Mononuclear cell (primary cell): ENCODE data around the gene ARHGAP22. TPM values are rescaled to one million over a fixed set of nuclear protein-coding genes. Genes with fewer than 3 reads are reported as not detected.
"Not testable (repeated sequence)": the region's sequence is repeated elsewhere in the genome, so short reads cannot be mapped to it uniquely, and the experiment has no call there.

Experiments used
- H3K27me3 ChIP-seq: 2 replicates; pipeline ENCODE4 v1.6.0; 2011; ENCODE audit warnings: low read length, control low read depth; ENCODE audit not compliant: insufficient read depth
- H3K4me1 ChIP-seq: 2 replicates; pipeline ENCODE4 v1.5.1; 2011; ENCODE audit warnings: mild to moderate bottlenecking, low read length, control low read depth; ENCODE audit not compliant: insufficient read depth
- H3K4me3 ChIP-seq: 2 replicates; pipeline ENCODE4 v1.5.1; 2011; ENCODE audit warnings: mild to moderate bottlenecking, low read length, moderate library complexity
- H3K9me3 ChIP-seq: 2 replicates; pipeline ENCODE4 v1.5.1; 2011; ENCODE audit warnings: low read depth, mild to moderate bottlenecking, control low read depth, low read length
- total RNA-seq: library from RNA; depleted of rRNA; stranded (reverse); fragments of >200 nt; gene quantifications from one replicate; pipeline ENCODE4 v1.2.3, GENCODE V29; 2012

The ARHGAP22 gene
- total RNA-seq: 1.2 TPM

DNA sequence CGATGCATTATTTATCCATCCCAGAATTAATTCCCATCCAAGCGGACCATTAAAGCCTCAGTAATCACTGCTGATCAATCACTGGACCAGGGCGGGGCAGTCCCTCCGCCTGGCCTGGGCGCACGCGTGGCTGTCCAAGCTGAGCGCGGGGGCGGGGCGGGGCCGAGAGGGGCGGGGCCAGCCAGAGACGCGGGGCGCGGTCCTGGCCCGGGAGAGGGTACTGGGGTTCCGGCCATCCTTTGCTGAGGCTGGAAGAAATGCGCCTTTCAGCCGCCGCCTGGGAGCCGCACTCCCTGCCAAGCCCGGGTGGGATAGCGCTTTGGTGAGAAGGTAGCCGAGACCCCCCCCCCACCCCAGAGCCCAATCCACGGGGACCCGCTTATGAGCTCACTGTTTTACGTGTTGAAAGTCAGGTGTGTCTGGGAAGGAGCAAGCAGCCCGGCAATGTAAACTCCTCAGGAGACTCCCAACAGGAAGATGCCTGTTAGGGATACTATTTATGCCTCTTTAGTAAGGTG lies at the start of gene ARHGAP22:
TSS of gene ARHGAP22 (minus strand) at position 83 of the 518 bp plus-strand sequence. CDS start 277 bp downstream, outside the sequence.
- Histone ChIP-seq H3K4me3 (peak within 1 kb of the TSS; percentile 26), H3K27me3 (peaks cover 12% of the 10 kb centered on the region), H3K4me1 (peaks cover 48% of the 10 kb centered on the region), H3K9me3 (no peaks in the 10 kb centered on the region)

DNA sequence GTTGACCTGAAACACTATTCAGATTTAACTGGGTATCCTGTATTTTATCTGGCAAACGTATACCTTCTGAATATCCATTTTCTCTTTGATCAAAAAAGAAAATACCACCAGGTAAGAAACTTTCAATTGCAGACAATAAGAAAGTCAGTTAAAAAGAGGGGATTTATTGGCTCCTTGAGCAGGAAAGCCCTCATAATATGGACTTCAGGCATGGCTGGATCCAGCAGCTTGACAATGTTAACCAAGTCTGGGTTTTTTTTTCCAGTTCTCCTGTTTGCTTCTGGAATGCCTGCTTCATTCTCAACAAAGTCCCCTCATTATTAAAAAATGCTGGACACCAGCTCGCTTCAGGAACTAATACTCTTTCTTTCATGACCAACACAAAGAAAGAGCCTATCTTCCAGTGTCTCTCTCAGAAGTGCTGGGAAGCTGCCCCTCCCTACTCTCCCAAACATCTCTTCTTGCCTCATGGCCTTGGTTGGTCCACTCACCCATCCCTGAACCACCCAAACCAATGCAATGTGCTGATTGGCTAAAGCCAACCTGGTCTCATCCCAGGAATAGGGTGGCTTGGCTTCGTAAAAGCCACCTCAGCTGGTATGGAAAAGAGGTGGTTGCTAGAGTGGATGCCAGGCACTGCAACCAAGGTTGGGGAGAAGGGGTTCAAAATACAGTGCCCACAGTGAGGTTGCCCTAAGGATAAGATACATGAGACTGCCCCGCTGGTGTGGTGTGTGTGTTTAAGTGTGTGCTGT lies 49.2 kb upstream of the ARHGAP22 start:
- Histone ChIP-seq H3K4me1 (peaks cover 33% of the 10 kb centered on the region), H3K4me3 (no peak overlapping the region), H3K9me3 (no peaks in the 10 kb centered on the region), H3K27me3 (peaks cover 3% of the 10 kb centered on the region)

DNA sequence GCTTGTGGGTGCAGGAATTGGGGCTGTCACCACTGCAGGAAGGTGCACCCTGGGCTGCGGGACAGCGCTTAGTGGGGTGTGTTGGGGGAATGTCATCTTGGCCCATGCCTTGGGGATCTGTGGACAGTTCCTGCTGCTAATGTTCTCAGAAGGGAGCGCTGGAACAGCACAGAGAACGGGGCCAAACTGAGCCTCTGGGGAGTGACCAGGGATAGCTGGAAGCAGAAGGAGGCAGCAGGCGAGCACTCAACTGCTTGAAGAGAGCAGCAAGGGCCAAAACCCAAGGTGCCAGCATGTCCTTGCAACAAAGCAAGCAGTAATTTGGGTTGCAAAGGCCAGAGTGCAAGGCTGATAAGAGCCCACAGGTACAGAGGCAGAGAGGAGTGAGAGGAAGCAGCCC lies 48.5 kb upstream of the ARHGAP22 start:
- H3K4me3 ChIP-seq: no peak overlapping the region
- peaks cover 33% of the 10 kb centered on the region for H3K4me1 ChIP-seq
- H3K9me3 ChIP-seq: no peaks in the 10 kb centered on the region
- peaks cover 3% of the 10 kb centered on the region for H3K27me3 ChIP-seq

DNA sequence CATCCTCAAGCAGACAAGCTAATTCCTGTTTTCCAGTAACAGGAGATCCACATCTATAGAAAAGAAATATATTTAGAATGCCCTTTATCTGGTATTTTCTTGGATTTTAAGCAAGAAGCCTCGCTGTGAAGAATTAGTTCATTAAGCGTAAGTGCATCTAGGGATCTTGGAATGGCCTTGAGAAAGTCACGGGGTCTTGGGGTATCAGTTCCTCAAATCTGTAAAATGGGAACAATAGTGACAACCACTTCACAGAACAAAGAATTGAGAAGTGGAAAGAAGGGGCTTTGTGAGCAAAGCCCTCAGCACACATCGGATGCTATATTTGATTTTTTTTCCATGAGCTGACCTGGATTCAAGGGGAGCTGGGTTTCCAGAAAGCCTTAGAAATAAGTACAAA lies 47.5 kb upstream of the ARHGAP22 start:
- H3K27me3 ChIP-seq: peaks cover 3% of the 10 kb centered on the region
- H3K4me1 ChIP-seq: peaks cover 33% of the 10 kb centered on the region
- no peaks in the 10 kb centered on the region for H3K9me3 ChIP-seq
- H3K4me3 ChIP-seq: no peak overlapping the region

DNA sequence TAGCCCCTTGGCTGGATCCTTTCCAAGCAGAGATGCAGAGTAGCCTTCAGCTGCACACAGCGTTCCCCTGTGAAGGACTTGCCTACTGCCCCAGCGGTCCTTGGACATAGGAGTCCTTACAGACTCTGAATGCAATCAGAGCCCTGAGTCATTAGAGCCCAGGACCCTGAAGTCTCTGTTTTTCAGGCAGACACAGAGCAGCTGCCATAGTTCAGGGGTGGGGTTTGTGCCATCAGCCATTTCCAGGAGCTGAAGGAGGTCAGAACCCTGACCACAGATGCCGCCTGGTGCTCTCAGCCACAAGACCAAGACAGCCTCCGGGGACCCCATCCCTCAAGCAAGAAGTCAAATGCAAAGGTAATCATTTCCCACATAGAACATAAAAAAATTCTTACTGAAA lies 47.0 kb upstream of the ARHGAP22 start:
- Histone ChIP-seq H3K4me3 (no peak overlapping the region), H3K9me3 (no peaks in the 10 kb centered on the region), H3K4me1 (peaks cover 31% of the 10 kb centered on the region), H3K27me3 (peaks cover 3% of the 10 kb centered on the region)

- no peak overlapping the region for H3K4me3 ChIP-seq
- no peaks in the 10 kb centered on the region for H3K9me3 ChIP-seq
- peaks cover 3% of the 10 kb centered on the region for H3K27me3 ChIP-seq
- peaks cover 26% of the 10 kb centered on the region for H3K4me1 ChIP-seq
Measured at GRCh38 chr10:48651293-48651692, 46.4 kb upstream of the ARHGAP22 start.

DNA sequence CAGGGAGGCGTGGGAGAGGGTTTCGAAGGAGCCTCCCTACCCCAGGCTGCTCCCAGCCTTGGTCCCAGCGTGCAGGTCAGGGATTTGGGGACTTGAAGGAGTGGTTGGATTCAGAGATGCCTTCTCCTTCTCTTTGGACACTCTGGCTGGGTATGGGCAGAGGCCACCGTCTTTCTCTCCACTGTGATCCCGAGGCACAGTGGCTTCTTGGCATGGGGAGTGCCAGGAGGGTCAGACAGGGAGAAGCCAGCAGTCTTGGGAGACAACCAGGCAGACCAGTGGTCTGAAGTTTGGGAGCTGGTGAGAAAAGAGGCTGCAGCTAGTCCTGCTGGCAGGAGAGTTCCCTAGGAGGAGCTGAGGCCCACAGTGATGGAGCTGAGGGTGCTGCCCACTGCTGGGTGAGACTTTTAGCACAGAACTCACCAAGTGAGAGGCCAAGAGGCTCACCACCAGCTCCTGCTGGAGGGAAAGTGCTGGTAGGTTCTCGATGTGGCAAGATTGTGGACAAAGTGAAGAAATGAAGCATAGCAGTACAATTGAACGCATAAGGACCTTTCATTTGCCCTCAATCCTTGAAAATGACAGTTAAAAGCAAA lies 44.6 kb upstream of the ARHGAP22 start:
- Histone ChIP-seq H3K27me3 (peaks cover 6% of the 10 kb centered on the region), H3K4me3 (no peak overlapping the region), H3K4me1 (peaks cover 11% of the 10 kb centered on the region), H3K9me3 (no peaks in the 10 kb centered on the region)

GRCh38 chr10:48648172-48648942 lies 43.5 kb upstream of the ARHGAP22 start:
- Histone ChIP-seq H3K4me3 (no peak overlapping the region), H3K27me3 (peaks cover 3% of the 10 kb centered on the region), H3K4me1 (peaks cover 8% of the 10 kb centered on the region), H3K9me3 (no peaks in the 10 kb centered on the region)

GRCh38 chr10:48647073-48647472 lies 42.2 kb upstream of the ARHGAP22 start:
- not testable (repeated sequence) for H3K4me3 ChIP-seq, H3K27me3 ChIP-seq, H3K9me3 ChIP-seq, H3K4me1 ChIP-seq

GRCh38 chr10:48645600-48645999 lies 40.7 kb upstream of the ARHGAP22 start:
- Histone ChIP-seq H3K4me1 (no peaks in the 10 kb centered on the region), H3K4me3 (no peak overlapping the region), H3K27me3 (peaks cover 3% of the 10 kb centered on the region), H3K9me3 (peaks cover 9% of the 10 kb centered on the region)

- not testable (repeated sequence) for H3K9me3 ChIP-seq
Measured at GRCh38 chr10:48641099-48641690, 36.3 kb upstream of the ARHGAP22 start.

GRCh38 chr10:48640326-48640725 lies 35.5 kb upstream of the ARHGAP22 start:
- Histone ChIP-seq H3K9me3 (peaks cover 9% of the 10 kb centered on the region), H3K4me1 (peaks cover 39% of the 10 kb centered on the region), H3K4me3 (no peak overlapping the region), H3K27me3 (peaks cover 8% of the 10 kb centered on the region)

More at GRCh38 chr10:48641099-48641690, 36.3 kb upstream of the ARHGAP22 start:
- not testable (repeated sequence) for H3K4me3 ChIP-seq, H3K27me3 ChIP-seq
- peaks cover 30% of the 10 kb centered on the region for H3K4me1 ChIP-seq

DNA sequence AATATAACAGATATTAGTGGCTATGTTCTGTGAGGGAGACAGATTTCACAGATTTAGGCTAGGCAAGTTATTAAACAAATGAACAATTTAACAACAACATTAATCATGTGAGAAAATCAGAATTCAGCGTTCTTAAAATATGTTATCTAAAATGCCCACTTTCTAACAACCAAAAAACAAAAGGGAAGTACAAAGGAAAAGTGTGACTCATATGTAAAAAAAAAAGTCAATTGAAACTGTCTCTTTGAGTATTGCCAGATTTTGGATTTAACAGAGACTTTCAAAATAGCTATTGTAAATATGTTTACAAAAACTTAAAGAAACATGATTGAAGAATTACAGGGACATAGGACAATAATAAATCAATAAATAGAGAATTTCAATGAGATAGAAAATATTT lies 34.8 kb upstream of the ARHGAP22 start:
- Histone ChIP-seq H3K27me3 (peaks cover 8% of the 10 kb centered on the region), H3K4me3 (no peak overlapping the region), H3K4me1 (peaks cover 46% of the 10 kb centered on the region), H3K9me3 (peaks cover 9% of the 10 kb centered on the region)

- Histone ChIP-seq H3K4me1 (peaks cover 53% of the 10 kb centered on the region), H3K4me3 (no peak overlapping the region), H3K9me3 (peaks cover 9% of the 10 kb centered on the region), H3K27me3 (peaks cover 8% of the 10 kb centered on the region)
Measured at GRCh38 chr10:48638739-48639527, 34.1 kb upstream of the ARHGAP22 start.
